Smooth muscle cell (in vitro differentiated cells): ENCODE measurements around the gene SSH2. TPM values are rescaled to one million over a fixed set of nuclear protein-coding genes. Genes with fewer than 3 reads are reported as not detected.
"Not testable (repeated sequence)": the region's sequence is repeated elsewhere in the genome, so short reads cannot be mapped to it uniquely, and the experiment has no call there.

Experiments used
- DNase-seq: peaks from one replicate; lab custom pipeline; 2025; ENCODE audit not compliant: unreplicated experiment; lab: John Stamatoyannopoulos, UW
- H2AFZ ChIP-seq: fragments of 200-600 bp; sonication (generic); 2 replicates; pipeline ENCODE4 v1.6.0; 2016; ENCODE audit warnings: antibody characterized with exemption, low read depth, mild to moderate bottlenecking
- H3F3A ChIP-seq: fragments of 200-600 bp; sonication (generic); 2 replicates; pipeline ENCODE4 v1.6.0; 2017; ENCODE audit warnings: antibody characterized with exemption, low read depth
- H3K27ac ChIP-seq: fragments of 200-600 bp; sonication (generic); 2 replicates; pipeline ENCODE4 v1.5.1; 2016; ENCODE audit warnings: low read depth, mild to moderate bottlenecking
- H3K27me3 ChIP-seq: fragments of 200-600 bp; sonication (generic); 2 replicates; pipeline ENCODE4 v1.6.1; 2016; ENCODE audit warnings: low read depth, mild to moderate bottlenecking
- H3K36me3 ChIP-seq: fragments of 200-600 bp; sonication (generic); 2 replicates; pipeline ENCODE4 v1.5.1; 2016; ENCODE audit warnings: low read depth
- H3K4me1 ChIP-seq: fragments of 200-600 bp; sonication (generic); 2 replicates; pipeline ENCODE4 v1.5.1; 2016; ENCODE audit warnings: low read depth
- H3K4me2 ChIP-seq: fragments of 200-600 bp; sonication (generic); 2 replicates; pipeline ENCODE4 v1.6.0; 2016; ENCODE audit warnings: mild to moderate bottlenecking
- H3K4me3 ChIP-seq: fragments of 200-600 bp; sonication (generic); 2 replicates; pipeline ENCODE4 v1.5.1; 2016; ENCODE audit warnings: mild to moderate bottlenecking
- H3K79me2 ChIP-seq: fragments of 200-600 bp; sonication (generic); 2 replicates; pipeline ENCODE4 v1.6.0; 2016; ENCODE audit warnings: low read depth, mild to moderate bottlenecking
- H3K9ac ChIP-seq: fragments of 200-600 bp; sonication (generic); 2 replicates; pipeline ENCODE4 v1.6.0; 2016; ENCODE audit warnings: low read depth
- H3K9me3 ChIP-seq: fragments of 200-600 bp; sonication (generic); replicated peaks from 2 replicates; pipeline ENCODE4 v1.5.1; 2016; ENCODE audit warnings: low read depth
- H4K20me1 ChIP-seq: fragments of 200-600 bp; sonication (generic); 2 replicates; pipeline ENCODE4 v1.6.0; 2016; ENCODE audit warnings: low read depth
- WGBS: methylation state at CpG from one replicate; pipeline ENCODE4 v1.1.7; 2016; ENCODE audit warnings: low lambda C conversion rate; 5-methylcytosine and 5-hydroxymethylcytosine counted together
- polyA plus RNA-seq: library from polyadenylated mRNA; unstranded; fragments of >200 nt; fragmentation: Nextera tagmentation; extraction: Ambion mirVana; gene quantifications from 2 replicates; pipeline ENCODE4 v1.2.1, GENCODE V29; 2016
- total RNA-seq: library from RNA; depleted of rRNA; stranded (reverse); fragments of >200 nt; gene quantifications from 2 replicates; pipeline ENCODE4 v1.2.3, GENCODE V29; 2014
- TF ChIP-seq, protein P1 (sequence below): fragments of 200-600 bp; sonication (generic); IDR thresholded peaks from 2 replicates; pipeline ENCODE4 v1.5.1; 2017; ENCODE audit warnings: borderline replicate concordance, mild to moderate bottlenecking, antibody characterized with exemption; ENCODE audit not compliant: insufficient read depth, poor library complexity, severe bottlenecking

Gene SSH2
- total and polyA plus RNA-seq, 2 experiments from 2014 or later: 9.7 to 10.4 TPM

DNA sequence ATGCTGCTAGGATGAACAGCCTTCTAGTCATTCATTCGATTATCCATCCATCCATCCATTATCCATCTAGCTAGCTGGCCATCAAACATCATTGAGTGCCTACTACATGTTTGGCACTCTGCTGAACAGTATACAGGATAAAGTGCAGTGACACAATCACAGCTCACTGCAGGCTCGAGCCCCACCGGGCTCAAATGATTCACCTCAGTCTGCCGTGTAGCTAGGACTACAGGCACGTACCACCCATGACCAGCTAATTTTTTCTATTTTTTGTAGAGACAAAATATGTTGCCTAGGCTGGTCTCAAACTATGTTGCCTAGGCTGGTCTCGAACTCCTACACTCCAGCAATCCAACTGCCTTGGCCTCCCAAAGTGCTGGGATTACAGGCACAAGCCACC, 50.0 kb downstream of the SSH2 start:
- WGBS: 82% methylated on average over 6 of the region's 6 CpGs
- no peak for DNase-seq

GRCh38 chr17:29874931-29875596, 55.0 kb downstream of the SSH2 start:
- Histone ChIP-seq H3K79me2 (peaks cover 8% of the 10 kb centered on the region), H3K4me2 (no peak overlapping the region), H3F3A (no peaks in the 10 kb centered on the region), H3K27ac (no peak overlapping the region), H3K9ac (no peak overlapping the region), H3K36me3 (no peaks in the 10 kb centered on the region), H3K9me3 (no peaks in the 10 kb centered on the region), H4K20me1 (peaks cover 43% of the 10 kb centered on the region), H3K4me1 (no peaks in the 10 kb centered on the region), H2AFZ (no peak overlapping the region), H3K27me3 (no peaks in the 10 kb centered on the region), H3K4me3 (no peak overlapping the region)
- no peak for DNase-seq
- TF ChIP-seq, protein P1, sequence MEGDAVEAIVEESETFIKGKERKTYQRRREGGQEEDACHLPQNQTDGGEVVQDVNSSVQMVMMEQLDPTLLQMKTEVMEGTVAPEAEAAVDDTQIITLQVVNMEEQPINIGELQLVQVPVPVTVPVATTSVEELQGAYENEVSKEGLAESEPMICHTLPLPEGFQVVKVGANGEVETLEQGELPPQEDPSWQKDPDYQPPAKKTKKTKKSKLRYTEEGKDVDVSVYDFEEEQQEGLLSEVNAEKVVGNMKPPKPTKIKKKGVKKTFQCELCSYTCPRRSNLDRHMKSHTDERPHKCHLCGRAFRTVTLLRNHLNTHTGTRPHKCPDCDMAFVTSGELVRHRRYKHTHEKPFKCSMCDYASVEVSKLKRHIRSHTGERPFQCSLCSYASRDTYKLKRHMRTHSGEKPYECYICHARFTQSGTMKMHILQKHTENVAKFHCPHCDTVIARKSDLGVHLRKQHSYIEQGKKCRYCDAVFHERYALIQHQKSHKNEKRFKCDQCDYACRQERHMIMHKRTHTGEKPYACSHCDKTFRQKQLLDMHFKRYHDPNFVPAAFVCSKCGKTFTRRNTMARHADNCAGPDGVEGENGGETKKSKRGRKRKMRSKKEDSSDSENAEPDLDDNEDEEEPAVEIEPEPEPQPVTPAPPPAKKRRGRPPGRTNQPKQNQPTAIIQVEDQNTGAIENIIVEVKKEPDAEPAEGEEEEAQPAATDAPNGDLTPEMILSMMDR: no peak
- 95% methylated on average over 1 of the region's 1 CpG for WGBS

More for the DNA sequence above, 50.0 kb downstream of the SSH2 start:
- no peak overlapping the region for H3K27ac ChIP-seq
- H2AFZ ChIP-seq: no peak overlapping the region
- peaks cover 49% of the 10 kb centered on the region for H4K20me1 ChIP-seq
- no peak overlapping the region for H3K4me3 ChIP-seq
- no peaks in the 10 kb centered on the region for H3K4me1 ChIP-seq
- no peaks in the 10 kb centered on the region for H3K9me3 ChIP-seq
- no peaks in the 10 kb centered on the region for H3K36me3 ChIP-seq
- no peaks in the 10 kb centered on the region for H3F3A ChIP-seq
- no peaks in the 10 kb centered on the region for H3K27me3 ChIP-seq
- TF ChIP-seq, protein P1: no peak
- H3K4me2 ChIP-seq: no peak overlapping the region
- no peak overlapping the region for H3K9ac ChIP-seq
- no peaks in the 10 kb centered on the region for H3K79me2 ChIP-seq

- H3K79me2 ChIP-seq: not testable (repeated sequence)
- WGBS: 96% methylated on average over 1 of the region's 1 CpG
Measured at GRCh38 chr17:29874358-29874757, 55.7 kb downstream of the SSH2 start.

DNA sequence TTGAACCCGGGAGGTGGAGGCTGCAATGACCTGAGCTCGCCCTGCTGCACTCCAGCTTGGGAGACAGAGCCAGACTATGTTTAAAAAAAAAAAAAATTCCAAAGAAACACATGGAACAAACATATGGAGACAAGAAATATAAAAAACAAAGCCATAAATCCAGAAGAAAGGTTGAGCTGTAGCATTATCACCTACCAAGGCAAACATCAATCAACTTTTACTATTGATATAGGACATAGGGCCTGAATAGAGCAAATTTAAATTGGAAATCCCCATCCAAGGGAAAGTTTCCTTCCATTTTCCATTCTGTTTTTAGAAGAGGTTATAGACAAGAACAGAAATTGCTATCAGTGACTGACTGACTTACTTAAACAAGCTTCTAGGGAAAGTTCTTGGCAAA, 56.6 kb downstream of the SSH2 start:
- Histone ChIP-seq H3K27me3 (no peaks in the 10 kb centered on the region), H3K9me3 (no peaks in the 10 kb centered on the region), H3K4me1 (no peaks in the 10 kb centered on the region), H2AFZ (no peak overlapping the region), H3K36me3 (no peaks in the 10 kb centered on the region), H3K4me2 (no peak overlapping the region), H3K79me2 (peaks cover 8% of the 10 kb centered on the region), H3K9ac (no peak overlapping the region), H4K20me1 (peaks cover 46% of the 10 kb centered on the region), H3K4me3 (no peak overlapping the region), H3K27ac (no peak overlapping the region), H3F3A (no peaks in the 10 kb centered on the region)
- 97% methylated on average over 2 of the region's 2 CpGs for WGBS
- no peak for DNase-seq
- TF ChIP-seq, protein P1: no peak

More at GRCh38 chr17:29874358-29874757, 55.7 kb downstream of the SSH2 start:
- not testable (repeated sequence) for H3K27me3 ChIP-seq, H2AFZ ChIP-seq, H3K9me3 ChIP-seq, H3F3A ChIP-seq, H3K4me1 ChIP-seq, H3K4me2 ChIP-seq, H3K4me3 ChIP-seq, H3K9ac ChIP-seq, H3K27ac ChIP-seq, DNase-seq, H3K36me3 ChIP-seq
- H4K20me1 ChIP-seq: peaks cover 44% of the 10 kb centered on the region
